NCI-H345 treated with DMSO at 0.1 percent for 48 hours (cell line): ENCODE measurements around the gene CIROP.
A peak's percentile ranks its signal among the peaks of the same experiment; 100 is the strongest.
"Not testable (repeated sequence)": the region's sequence is repeated elsewhere in the genome, so short reads cannot be mapped to it uniquely, and the experiment has no call there.

ENCODE experiments used
- DNase-seq: peaks from one replicate; lab custom pipeline; 2025; ENCODE audit not compliant: unreplicated experiment; lab: John Stamatoyannopoulos, UW

Gene CIROP

DNA sequence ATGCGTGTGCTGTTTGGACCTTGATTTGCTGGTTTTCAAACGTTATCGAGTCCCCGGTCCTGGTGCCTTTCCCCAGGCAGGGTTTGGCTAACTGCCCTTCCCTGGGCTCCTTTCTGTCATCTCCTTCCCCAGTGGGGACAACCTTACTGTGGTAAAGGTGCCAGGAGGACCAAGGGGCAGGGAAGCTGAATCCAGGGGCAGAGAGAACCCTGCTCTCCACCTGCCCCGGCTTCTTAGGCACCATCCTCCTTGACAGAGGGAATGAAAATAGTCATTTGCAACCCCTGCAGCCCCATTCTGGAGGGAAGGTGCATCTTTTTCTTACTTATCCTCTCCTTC is 9.3 kb upstream of the CIROP start:
- no peak for DNase-seq

DNA sequence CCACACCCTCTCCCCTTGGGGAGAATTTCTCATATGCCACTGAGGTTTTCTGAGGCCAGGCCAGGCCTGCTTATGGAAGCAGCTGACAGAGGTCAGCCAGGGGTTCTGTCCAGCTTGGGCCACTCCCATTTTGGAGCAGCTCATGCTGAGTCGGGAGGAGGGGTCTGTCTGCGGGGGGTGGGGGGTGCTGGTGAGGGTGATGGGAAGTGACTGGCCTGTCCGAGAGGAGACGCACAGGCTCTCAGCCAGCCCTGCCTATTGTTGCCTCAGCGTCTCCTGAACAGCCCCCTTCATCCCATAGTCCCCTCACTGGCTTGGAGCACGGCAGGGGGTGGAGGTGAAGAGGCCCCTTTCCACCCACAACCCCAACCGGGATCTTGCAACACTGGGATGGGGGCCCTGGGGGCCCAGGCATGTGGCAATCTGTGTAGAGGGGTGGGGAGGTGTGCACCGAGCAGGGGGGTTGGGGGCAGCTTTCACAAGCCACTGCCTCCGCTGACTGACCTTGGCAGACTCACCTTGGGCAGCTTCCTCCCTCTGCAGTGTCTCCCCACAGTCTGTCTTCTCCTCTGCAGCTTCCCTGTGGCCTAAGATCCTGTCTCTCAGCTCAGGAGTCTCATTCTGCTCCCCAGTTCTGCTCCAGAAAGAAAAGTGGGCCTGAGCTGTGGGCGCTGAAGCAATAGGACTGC is 8.8 kb upstream of the CIROP start:
- no peak for DNase-seq

DNA sequence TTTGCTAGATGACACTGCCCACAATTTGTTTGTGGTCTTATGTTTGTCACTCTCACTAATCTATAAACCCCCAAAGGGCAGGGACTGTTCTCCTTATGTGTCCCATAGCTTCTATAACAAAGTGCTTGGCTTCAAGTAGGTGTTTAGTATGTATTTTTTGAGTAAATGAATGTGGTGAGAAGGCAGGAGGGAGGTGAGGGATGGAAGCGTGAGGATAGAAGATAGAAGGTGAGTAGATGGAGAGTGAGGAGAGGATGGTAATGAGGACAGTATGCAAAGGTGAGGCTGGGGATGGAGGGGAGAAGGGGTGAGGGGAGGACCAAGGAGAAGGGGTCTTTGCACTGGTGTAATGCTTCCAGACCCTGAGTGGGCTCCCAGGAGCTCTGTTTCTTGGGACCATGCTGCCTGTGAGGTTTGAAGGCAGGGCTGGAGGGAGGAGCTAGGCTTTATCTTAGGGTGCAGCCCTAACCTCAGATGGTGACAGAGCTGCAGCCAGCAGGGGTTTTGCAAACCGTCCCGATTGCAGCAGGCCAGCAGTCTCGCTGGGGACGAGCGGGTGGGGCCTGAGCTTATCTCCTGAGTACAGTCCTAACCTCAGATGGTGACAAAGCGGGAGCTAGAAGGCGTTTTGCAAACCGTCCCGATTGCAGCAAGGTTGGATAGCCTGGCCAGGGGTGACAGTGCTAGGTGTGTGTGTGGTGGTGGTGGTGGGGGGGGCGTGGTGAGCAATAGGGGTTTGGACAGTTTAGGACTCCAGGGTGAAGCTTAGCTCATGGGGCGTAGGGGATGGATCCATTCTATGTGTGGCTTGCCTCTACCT is 7.8 kb upstream of the CIROP start:
- DNase-seq, result no peak

DNA sequence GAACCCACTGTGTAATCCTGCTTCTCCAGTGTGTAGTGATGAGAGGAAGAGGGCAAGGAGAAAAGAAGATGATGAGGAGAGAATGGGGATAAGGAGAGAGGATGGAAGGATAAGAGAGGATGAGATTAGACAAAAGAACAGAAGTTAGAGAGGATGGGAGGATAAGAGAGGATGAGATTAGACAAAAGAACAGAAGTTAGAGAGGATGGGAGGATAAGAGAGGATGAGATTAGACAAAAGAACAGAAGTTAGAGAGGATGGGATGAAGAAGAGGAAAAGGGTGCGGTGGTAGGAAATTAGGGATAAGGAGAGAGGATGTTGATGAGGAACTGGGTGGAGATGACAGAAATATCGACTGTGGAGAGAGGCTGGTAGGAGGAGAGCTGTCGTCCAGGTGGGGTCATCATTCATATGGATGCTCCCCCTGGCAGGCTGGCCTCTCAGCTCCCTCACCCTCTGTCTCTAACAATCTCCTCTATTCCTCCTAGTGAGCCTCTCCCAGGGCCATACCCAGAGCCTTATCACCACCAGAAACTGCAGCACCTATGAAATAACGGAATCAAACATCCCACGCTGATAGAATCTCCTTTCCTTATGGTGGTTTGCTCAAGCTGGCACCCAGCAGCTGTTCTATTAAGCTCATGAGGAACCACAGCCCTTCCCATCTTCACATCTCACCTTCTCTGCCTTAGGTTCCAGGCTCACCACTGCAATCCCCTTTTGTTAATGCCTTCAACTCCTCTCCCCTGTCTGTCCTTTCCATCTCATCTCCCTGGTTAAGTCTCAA is 6.0 kb upstream of the CIROP start:
- no peak for DNase-seq

DNA sequence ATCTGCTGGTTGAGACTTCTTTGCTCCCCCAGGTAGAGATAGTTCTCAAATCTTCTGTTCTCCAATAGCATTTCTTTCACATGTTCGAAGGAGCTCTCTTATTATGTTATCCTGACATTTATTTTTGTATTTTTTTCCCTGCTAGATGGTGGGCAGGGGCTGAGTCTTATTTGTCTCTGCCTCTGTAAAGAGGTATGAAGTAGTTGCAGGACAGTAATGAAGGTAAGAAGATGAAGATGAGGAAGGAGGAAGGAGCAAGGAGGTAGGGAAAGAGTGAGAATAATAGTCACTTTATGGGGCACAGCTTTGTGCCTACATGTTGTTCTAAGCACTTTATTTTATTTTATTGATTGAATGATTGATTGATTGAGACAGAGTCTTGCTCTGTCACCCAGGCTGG is 5.0 kb upstream of the CIROP start:
- no peak for DNase-seq

DNA sequence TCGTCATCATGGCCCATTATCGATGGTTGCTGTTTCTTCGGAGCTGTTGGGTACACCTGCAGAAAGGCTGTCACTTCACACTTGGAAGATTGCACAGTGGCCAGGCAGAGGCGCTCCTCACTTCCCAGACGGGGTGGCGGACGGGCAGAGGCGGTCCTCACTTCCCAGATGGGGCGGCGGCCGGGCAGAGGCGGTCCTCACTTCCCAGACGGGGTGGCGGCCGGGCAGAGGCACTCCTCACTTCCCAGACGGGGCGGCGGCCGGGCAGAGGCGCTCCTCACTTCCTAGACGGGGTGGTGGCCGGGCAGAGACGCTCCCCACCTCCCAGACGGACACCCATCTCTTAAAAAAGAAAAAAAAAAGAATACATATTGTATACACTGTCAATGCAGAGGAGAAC is 3.4 kb upstream of the CIROP start:
- DNase-seq, result not testable (repeated sequence)

DNA sequence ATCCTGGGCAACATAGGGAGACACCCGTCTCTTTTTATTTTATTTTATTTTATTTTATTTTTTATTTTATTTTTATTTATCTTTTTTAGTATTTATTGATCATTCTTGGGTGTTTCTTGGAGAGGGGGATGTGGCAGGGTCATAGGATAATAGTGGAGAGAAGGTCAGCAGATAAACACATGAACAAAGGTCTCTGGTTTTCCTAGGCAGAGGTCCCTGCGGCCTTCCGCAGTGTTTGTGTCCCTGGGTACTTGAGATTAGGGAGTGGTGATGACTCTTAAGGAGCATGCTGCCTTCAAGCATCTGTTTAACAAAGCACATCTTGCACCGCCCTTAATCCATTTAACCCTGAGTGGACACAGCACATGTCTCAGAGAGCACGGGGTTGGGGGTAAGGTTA is 2.8 kb upstream of the CIROP start:
- DNase-seq, result not testable (repeated sequence)

DNA sequence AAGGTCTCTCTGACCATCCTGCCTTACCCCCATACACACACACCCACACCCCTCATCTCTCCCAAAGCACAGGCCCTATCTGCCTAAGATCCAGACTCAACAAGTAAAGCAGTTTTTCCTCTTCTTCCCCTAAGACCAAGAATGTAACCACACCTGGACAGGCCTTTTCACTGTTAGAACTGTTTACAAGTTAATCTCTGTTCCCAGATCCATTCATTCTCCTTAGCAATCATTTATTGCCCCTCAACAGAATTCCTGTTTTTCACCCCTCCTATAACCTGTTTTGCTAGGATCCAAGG is 1.9 kb upstream of the CIROP start:
- no peak for DNase-seq

DNA sequence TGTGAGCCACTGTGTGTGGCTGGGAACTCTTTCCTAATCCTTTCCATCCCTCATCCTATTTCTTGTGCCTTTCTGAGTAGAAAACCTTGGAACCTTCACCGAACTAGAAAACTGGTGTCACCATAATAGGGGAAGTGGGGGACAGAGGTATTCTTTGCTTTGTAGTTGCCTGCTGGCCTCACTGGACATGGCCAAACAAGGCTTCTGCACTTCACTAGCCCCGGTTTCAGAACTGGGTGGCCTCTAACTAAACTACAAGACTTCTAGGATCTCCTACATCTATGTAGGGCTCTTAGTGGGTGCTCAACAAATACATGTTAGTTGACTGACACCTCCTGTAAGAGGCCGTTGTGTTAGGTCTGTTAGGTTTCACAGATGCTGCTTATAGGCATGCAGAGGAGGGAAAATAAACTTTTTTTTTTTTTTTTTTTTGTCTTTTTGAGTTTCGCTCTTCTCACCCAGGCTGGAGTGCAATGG is 597 bp upstream of the CIROP start:
- DNase-seq, result no peak

DNA sequence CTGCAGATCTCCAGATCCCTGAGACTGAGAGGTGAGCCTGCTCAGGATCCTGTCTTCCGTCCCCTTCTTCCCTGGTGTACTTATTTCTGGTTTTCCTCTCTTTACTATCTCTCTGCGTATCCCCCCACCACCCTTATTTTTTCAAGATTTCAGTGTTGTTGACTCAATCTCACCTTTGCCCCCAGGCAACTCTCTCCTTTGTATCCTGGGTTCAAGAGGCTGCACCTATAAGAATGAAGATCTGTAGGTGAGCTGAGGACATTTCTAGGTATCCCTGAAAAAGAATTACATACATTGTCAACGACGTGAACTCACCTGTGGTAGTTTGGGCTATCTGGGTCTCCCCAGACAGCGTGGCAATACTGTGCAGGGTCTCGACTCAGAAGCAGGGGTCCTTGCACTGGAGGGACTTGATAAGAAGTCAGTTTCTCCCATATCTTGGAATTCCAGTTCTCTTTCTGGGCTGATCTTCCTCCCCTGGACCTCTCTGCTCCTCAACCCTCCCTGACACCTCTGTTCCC is 659 bp downstream of the CIROP start:
- no peak for DNase-seq

DNA sequence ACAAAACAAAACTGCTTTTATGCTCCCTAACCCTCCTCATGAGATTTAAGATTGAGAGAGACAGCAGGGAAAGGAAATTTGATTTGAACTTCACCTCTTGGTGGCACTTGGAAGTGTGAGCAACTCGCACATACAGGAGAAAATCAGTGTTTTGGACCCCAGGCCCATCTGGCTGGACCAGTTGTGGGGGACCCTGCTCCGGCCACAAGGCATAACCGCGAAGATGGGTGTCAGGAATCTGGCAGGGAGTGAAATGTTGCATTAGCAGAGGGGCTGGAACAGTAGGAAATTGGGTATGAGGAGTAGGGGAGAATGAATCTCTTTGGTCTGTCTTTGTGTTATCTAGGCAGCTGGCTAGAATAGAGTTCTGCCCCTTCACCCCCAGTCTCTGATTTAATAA is 1.2 kb downstream of the CIROP start:
- DNase-seq, result no peak

DNA sequence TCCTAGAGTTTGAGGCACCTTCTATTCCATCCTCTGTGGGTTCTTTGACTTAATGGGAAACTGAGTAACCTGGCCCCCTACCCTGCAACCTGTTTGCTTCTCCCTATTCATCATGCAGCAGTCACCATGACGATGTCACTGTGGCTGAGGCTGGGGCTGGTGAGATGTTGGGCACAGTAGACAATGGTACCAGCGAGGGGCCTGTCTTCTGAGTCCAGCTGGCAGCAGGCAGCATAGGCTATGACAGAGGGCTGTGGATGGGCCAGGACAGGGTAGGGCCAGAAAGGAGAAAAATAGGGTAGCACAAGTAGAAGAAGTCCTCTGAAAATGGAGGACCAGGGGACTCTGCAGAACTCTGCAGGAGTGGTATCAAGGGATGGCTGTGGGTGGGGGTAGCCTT is 2.0 kb downstream of the CIROP start:
- no peak for DNase-seq

DNA sequence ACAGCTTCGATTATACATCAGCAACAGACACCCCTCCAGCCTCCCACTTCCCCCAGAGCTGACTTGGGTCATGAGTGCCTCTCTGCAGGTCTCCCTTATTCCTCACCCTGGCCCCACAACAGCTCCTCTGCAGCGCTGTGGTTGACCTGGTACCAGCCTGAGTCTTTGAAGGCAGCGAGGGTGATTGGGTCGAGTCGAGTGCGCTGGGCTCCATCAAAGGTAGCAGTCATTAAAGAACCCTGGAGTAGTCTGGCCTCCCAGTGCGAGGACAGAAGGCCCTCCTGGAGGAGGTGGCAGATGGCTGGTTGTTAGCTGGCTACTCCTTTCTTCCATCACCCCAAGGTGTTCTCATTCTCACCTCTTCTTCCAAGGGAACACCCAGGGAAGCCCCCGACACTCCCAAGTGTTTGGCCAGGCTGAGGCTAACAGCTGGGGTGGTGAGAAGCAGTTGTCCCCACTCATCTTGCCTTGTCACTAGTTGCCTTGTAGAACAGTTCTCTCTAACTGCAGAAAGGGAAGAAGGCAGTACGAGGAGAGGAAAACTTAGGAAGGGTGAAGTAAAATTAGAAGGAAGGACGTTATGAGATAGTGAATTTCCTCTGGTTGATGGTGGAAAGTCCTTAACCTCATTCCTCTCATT is 2.7 kb downstream of the CIROP start:
- DNase-seq, result no peak

DNA sequence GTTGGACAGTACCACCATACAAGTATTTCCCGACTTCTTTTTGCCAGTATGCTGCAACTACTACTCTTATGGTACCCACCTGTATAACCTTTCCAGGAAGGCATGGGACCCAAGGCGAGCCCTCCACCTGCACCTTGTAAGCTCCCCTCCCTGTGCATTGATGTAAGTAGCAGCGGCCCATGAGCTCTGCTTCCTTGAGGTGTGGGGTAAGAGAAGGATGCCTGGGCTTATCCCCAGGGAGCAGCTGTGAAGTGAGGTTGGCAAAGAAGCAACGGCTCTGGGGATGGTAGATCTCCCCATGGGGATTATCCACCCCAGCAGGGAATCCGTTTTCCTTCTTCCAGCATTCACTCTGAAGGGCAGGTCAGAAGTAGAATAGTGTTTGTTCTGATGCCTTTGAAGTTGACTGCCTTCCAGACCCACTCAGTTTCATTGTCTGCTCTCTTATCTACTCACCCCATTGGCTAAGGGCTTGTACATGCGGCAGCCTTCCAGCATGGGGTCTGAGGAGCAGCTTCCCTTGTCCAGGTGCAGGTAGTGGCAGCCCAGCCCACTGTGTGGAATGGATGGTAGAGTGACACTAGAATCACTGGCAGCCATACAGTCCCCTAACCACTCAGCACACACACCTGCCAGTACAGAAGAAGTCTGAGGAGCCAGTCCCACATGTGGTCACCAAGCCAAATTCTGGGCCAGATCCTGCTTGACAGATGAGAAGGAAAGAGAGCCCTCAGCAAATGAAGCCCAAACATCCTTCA is 3.4 kb downstream of the CIROP start:
- DNase-seq, result peak; percentile 54

DNA sequence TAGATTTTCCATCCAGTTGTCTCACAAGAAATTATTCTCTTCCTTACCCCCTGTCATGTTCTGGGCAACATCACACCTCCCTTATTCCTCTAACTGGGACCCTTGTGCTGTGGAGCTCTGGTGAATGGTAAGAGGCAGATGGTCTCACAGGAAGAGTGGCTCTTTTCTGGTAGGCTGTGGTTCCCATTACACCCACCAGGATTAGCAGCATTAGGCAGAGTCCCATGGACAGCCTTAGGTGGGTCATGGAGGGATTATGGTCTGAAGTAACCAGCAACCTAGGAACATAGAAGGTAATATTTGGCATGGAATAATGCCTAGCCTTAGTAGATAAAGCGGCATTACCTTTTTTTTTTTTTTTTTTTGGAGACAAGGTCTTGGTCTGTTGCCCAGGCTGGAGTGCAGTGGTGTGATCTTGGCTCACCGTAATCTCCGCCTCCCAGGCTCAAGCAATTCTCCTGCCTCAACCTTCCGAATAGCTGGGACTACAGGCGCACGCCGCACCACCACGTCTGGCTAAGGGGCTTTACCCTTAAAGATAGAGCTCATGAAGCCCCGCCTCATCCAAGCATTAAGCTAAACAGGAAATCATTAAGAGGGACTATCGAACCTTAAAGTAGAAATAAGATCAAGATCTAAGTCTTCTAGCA is 5.5 kb downstream of the CIROP start:
- no peak for DNase-seq

DNA sequence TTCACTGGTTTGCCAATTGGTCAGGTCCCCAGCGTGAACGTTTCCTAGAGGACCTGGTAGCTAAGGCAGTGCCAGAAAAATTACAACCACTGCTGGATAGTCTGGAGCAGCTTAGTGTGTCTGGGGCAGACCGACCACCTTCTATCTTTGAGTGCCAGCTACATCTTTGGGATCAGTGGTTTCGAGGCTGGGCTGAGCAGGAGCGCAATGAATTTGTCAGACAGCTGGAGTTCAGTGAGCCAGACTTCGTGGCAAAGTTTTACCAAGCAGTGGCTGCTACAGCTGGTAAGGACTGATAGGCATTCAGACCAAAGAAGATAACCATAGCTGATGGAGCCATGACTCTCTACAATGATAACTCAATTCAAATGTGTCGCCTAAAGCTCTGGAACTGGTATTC is 7.0 kb downstream of the CIROP start:
- DNase-seq, result no peak

DNA sequence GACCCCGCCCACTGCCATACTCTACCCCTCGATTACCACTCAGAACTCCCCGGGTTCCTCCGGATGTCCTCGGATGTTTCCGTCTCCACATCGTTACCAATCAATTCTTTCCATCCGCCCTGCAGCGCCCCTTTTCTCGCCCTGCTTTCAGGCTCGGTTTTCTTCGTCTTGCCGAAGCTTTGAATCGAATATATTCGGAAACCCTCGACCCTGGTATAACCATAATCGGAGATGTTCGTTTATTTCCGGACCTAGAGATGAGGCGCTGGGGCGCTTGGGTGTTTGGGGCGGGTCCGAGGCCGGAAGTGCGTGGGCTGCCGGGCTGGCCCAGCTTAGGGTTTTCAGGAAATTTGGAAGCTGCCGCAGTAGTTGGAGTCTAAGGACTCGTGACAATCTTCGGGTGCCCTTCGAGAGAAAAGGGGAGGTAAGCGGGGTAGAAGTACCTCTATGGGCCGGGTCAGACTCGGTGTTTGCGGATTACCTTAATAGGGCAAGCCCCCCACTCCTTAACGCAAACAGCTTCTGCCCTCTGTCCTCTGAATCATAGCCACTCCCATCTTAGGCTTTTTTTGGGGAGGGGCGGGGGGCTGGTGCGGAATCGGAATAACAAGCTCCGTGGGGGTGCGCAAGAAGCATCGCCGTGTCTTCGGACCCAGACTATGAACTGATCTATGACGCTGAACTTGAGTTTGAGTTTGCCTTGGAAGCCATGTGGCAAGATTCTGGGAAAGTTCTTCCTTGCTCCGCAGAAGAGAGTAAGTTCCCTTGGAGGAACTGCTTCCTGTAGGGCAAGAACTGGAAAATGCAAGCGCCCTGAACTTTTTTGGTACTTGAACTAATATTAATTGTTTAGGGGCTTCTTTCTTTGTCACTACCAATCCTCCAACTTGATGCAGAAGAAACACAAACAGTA is 9.3 kb downstream of the CIROP start, which contains the start of gene C14orf119:
Gene C14orf119, plus strand, starts transcription at position 310 of the 913 bp plus-strand sequence. CDS start 2,154 bp downstream, outside the sequence.
- no peak for DNase-seq

DNA sequence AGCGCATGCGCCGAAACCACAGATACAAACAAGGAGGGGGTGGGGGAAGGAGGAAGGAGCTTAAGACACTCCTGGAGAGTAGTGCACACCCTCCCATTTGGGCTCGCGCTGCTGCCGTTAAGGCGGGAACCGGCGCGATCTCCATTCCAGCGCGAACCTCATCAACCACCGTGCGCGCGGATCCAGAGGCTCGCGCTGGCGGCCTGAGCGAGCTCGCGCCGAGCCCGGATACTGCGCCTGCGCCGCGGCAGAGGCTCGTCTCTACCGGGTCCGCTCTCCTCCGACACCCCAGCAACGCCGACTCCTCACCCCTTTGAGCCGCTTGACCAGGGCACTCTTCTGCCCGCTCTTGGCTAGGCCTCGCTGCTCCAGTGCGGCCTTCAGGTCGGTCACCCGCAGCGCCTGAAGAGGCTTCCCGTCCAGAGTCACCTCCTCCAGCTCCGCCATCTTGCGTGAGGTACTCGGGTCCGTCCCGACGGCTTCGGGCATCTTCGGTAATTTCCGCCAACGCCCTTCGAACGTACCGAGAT is 10.1 kb downstream of the CIROP start, which contains the start of gene ACIN1:
Gene ACIN1, minus strand, starts transcription at position 471 of the 530 bp plus-strand sequence. Its CDS starts 24 bp downstream, at position 447.
- no peak for DNase-seq
